RCC 7860 (cell line): ENCODE measurements around the gene DUSP21.
"Not testable (repeated sequence)": the region's sequence is repeated elsewhere in the genome, so short reads cannot be mapped to it uniquely, and the experiment has no call there.

ENCODE experiments used
- DNase-seq: peaks from one replicate; pipeline ENCODE4 v3.0.0-alpha.2; 2015; ENCODE audit warnings: low spot score
- FAIRE-seq: peaks from 2 replicates; lab custom pipeline; 2012; peaks lifted over from hg19 to GRCh38; lab: Jason Lieb, UNC

Gene DUSP21

GRCh38 chrX:44843753-44844152 lies at the start of gene DUSP21:
TSS of gene DUSP21 (plus strand) at chrX:44844021. CDS start at chrX:44844133, 112 bp downstream.
- FAIRE-seq: no peak

DNA sequence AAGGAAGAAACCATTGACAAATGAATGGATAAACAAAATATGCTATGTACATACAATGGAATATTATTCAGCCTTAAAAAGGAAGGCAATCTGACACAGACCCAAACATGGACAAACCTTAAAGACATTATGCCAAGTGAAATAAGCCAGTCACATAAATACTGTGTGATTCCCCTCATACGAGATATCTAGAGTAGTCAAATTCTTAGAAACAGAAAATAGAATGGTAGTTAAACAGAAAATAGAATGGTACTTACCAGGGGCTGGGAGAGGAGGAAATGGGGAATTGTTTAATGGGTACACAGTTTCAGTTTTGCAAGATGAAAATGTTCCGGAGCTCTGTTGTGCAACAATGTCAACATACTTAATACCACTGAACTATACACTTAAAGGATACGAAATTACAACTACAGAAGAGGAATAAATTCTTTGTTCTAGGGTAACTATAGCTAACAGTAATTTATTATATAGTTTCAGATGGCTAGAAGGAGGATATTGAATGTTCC lies 47.8 kb upstream of the DUSP21 start:
- no peak for DNase-seq
- FAIRE-seq: no peak

More at GRCh38 chrX:44843753-44844152, at the start of gene DUSP21:
- no peak for DNase-seq

- DNase-seq: no peak
- no peak for FAIRE-seq
Measured at GRCh38 chrX:44802613-44803012, 41.2 kb upstream of the DUSP21 start.

- DNase-seq (no peak), FAIRE-seq (no peak)
Measured at GRCh38 chrX:44815681-44816080, 28.1 kb upstream of the DUSP21 start.

- DNase-seq (no peak), FAIRE-seq (no peak)
Measured at GRCh38 chrX:44816367-44816766, 27.5 kb upstream of the DUSP21 start.

- FAIRE-seq: no peak
- no peak for DNase-seq
Measured at GRCh38 chrX:44817029-44817428, 26.8 kb upstream of the DUSP21 start.

DNA sequence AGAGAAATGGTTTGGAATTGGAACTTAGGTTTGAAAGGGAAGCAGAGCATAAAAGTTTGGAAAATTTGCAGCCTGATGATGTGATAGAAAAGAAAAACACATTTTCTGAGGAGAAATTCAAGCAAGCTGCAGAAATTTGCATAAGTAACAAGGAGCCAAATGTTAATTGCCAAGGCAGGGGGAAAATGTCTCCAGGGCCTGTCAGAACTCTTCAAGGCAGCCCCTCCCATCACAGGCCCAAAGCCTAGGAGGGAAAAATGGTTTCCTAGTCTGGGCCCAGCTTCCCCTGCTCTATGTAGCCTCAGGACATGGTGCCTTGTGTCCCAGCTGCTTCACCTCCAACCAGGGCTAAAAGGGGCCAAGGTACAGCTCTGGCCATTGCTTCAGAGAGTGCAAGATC lies 21.2 kb upstream of the DUSP21 start:
- DNase-seq (no peak), FAIRE-seq (no peak)

- not testable (repeated sequence) for DNase-seq, FAIRE-seq
Measured at GRCh38 chrX:44823193-44823592, 20.6 kb upstream of the DUSP21 start.

DNA sequence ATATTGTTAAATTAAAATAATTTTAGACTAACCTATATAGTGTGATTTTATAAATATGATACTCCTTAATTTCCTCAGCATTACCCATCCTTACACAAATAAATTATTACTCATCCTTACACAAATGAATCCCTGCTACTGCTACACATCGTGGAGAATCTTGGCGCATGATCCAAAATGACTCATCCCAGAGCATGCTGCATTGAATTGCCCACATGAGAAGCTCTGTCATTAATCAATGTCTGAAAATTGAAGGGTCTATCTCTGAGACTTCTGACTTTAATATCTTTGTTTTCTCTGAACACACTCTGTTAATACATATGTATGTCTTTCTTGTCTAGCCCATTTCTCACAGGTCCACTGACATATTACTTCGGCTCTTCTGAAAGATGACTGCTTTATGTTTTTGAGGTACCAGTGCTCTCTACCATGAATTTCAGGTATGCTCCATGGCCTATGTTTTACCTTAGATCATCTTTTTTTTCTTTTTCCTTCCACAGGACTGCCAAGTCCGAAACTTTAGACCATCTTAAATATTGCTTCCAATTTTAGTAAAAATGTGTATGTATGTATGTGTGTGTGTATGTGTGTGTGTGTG lies 15.7 kb upstream of the DUSP21 start:
- peak; percentile 92 for FAIRE-seq
- DNase-seq: peak; percentile 52

- FAIRE-seq (no peak), DNase-seq (no peak)
Measured at GRCh38 chrX:44829832-44830231, 14.0 kb upstream of the DUSP21 start.

DNA sequence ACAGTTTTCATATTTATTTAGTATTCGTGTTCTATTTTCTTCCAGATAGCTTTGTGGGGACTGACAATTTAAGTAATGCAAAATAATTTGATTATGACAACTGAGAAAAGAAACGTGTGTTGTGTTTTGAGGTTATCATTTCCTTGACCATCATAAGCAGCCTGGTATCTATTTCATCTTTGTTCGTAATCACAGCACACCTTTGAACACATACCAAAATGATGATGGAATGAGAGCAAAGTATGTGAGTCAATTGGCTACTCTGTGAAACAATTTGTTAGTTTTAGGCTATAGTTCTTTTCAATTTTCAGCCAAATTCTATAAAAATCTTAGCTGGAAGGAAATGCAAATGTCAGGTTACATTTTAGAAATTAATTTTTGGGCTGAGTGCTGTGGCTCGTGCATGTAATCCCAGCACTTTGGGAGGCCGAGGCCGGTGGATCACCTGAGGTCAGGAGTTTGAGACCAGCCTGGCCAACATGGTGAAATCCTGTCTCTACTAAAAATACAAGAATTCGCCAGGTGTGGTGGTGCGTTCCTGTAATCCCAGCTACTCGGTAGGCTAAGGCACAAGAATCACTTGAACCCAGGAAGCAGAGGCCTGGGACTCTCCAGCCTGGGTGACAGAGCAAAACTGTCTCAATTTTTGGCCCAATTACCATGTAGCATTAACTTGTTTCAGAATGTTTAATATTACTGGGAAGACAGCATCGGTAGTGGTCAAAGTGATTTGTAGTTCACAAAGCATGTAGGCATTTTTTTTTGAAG lies 1.1 kb upstream of the DUSP21 start:
- no peak for DNase-seq
- no peak for FAIRE-seq

DNA sequence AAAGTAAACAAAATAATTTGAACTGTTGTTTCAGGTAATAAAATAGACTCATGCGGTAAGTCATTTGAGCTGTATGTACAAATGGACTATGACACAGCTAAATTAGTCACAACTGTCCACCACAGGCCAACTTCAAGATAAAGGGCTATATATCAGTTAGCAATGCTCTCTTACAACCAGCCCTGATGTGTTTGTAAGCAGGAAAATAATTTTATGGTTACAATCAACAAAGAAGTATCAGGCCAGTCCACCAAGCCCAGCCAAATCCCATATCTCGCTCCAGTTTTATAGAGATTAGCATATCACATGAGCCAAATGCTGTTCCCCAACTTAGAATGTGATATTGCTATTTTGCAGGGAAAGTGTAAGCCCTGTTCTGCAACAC lies 511 bp upstream of the DUSP21 start:
- DNase-seq (no peak), FAIRE-seq (no peak)

DNA sequence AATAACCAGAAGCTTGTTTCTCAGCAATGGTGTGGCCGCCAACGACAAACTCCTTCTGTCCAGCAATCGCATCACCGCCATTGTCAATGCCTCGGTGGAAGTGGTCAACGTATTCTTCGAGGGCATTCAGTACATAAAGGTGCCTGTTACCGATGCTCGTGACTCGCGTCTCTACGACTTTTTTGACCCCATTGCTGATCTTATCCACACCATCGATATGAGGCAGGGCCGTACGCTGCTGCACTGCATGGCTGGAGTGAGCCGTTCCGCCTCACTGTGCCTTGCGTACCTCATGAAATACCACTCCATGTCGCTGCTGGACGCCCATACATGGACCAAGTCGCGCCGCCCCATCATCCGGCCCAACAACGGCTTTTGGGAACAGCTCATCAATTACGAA lies 383 bp downstream of the DUSP21 start:
- FAIRE-seq (no peak), DNase-seq (no peak)

GRCh38 chrX:44850891-44851290 lies 7.1 kb downstream of the DUSP21 start:
- not testable (repeated sequence) for FAIRE-seq, DNase-seq

DNA sequence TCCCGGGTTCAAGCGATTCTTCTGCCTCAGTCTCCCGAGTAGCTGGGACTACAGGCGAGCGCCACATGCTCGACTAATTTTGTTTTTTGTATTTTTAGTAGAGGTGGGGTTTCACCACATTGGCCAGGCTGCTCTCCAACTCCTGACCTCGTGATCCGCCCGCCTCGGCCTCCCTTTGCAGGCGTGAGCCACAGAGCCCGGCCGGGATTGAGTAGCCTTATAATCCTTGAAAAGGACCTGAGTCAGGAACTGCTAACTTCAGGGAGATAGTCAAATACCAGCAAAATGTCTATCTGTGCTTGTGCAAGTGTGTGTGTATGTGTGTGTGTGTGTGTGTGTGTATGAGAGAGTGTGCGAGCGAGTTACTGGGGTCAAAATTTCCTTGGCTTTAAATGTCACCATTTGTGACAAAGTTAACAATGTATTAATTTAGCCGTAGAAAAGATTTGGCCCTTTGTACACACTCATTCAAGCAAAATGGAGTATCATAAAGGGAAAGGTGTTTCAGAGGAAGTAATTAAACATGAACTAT lies 27.4 kb downstream of the DUSP21 start:
- FAIRE-seq: no peak
- DNase-seq: no peak

GRCh38 chrX:44871931-44872820 lies 28.4 kb downstream of the DUSP21 start:
- DNase-seq: no peak
- no peak for FAIRE-seq

DNA sequence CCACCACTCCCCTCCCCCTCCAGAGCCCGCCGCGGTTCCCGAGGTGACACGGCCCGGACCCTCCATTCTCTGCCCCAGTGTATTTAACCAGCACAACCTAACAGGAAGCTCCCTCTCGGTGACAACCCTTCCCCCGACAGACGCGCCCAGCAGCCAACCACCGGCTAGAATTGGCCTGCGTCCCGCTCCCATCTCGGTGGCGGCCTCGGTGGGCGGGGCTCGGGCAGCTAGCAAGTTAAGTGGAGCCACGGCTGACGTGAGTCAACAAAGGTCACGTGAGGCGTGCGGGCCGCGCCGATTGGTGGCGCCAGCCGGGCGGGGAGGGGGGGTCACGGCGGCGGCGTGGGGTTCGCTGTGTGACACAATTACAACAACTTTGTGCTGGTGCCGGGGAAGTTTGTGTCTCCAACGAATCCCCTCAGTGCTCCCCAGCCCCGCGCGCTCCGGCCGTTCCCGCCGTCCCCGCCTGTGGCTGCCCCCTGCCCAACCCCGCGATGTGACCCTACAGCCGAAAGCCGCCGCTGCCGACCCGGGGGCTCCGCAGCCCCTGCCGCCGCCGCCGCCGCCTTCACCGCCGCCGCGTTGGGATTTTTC lies 29.1 kb downstream of the DUSP21 start, which contains the start of gene KDM6A:
TSS of gene KDM6A (plus strand) at position 368 of the 594 bp plus-strand sequence. CDS start 364 bp downstream, outside the sequence.
- FAIRE-seq: peak; percentile 67
- peak; percentile 90 for DNase-seq

DNA sequence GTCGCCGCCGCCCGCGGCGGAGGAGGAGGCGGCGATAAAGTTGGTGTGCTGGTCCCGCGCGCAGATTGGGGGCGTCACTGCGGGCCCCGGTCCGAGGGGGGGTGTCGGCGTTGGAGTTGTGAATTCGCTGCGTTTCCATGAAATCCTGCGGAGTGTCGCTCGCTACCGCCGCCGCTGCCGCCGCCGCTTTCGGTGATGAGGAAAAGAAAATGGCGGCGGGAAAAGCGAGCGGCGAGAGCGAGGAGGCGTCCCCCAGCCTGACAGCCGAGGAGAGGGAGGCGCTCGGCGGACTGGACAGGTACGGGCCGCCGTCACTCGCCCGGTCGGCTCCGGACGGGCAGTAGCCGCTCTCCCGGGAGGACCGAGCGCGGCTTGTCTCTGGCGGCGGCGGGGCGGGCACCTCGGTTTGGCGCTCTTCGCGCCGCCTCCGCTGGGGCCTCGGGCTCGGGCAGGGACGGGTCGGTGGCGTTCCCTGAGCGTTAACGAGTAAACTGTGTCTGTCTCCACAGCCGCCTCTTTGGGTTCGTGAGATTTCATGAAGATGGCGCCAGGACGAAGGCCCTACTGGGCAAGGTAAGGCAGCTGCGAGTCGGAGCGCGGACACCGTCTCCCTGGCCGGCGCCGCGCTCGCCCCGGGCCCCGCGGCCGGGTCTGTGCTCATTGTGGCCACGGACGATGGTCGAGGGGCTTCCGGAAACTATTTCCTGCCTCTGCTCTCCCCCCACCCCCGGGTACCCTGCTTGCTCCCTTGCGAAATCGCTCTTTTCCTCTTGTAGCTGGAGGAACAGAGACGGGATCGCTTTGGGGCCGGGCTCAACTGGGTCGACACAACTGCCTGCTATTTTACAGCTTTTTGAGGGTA lies 29.8 kb downstream of the DUSP21 start:
- FAIRE-seq (no peak), DNase-seq (no peak)

DNA sequence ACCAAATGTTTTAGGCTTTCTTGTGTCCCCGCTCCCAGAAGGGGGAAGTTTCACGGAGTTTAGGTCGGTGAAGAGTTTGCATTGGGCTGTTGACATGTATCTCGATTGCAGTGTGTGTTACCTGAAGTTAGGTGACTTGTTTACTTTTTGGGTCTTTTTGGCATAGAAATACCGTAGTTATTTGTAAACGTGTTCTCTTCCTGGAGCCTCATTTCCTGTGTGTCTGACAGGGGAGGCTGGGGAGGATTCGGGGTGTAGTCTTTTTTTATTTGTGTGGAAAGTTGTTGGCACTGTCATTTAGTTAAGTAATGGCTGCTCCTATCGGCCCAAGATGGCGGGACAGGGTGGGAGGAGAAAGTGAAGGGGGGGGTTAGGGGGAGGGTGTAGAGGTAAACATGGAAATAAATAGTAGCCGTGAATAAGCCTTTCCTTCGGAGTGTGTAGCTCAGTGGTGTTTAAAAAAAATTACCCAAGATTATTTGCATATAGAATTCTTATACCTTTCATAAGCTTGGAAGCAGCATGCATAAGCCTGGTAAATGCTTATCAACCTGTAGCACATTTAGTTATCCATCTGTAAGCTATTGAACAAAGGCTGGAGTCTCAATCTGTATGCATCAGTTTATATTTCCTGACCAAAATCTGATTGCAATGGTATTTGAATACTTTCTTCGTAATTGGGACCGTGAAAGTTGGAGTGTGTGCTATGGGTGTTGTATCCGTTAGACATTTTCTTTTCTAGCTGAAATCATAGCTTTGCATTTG lies 30.8 kb downstream of the DUSP21 start:
- DNase-seq: no peak
- no peak for FAIRE-seq
